GM12878 (cell line): Measurements from ENCODE around the gene KLF3. TPM values are rescaled to one million over a fixed set of nuclear protein-coding genes. Genes with fewer than 3 reads are reported as not detected.
"Not testable (repeated sequence)": the region's sequence is repeated elsewhere in the genome, so short reads cannot be mapped to it uniquely, and the experiment has no call there.

Experiments used
- ATAC-seq: fragments of 200-7000 bp; cut with Tn5 transposase; 3 replicates; pipeline ENCODE4 v1.9.1; 2020; ENCODE audit warnings: mild to moderate bottlenecking, moderate library complexity
- BruUV-seq: library from RNA; stranded (reverse); fragments of 400-500 nt; replicated peaks from 2 replicates; lab custom pipeline; 2021; lab: Mats Ljungman, UMichigan
- CTCF ChIA-PET: fragments of 300-600 bp; sonication (Branson Sonifier 250); formaldehyde crosslinking; extraction: SDS; loops from one replicate; lab custom pipeline; 2021; ENCODE audit warnings: inconsistent platforms; lab: Yijun Ruan, JAX
- POLR2A ChIA-PET: fragments of 350-600 bp; formaldehyde crosslinking; extraction: SDS; loops from one replicate; lab custom pipeline; 2021; ENCODE audit warnings: inconsistent platforms; lab: Charles Lee
- RAD21 ChIA-PET: fragments of 300-600 bp; sonication (Branson Sonifier 250); formaldehyde crosslinking; loops from one replicate; lab custom pipeline; 2023; ENCODE audit warnings: antibody characterized with exemption; ENCODE audit not compliant: unreplicated experiment; lab: Charles Lee
- SMC1A ChIA-PET: fragments of 300-600 bp; sonication (Branson Sonifier 250); formaldehyde crosslinking; loops from one replicate; lab custom pipeline; 2023; ENCODE audit not compliant: unreplicated experiment, uncharacterized antibody; lab: Charles Lee
- DNase-seq: peaks from one replicate; pipeline ENCODE4 v3.0.0-alpha.2; 2011; ENCODE audit warnings: low read depth, low spot score
- FAIRE-seq: peaks from 3 replicates; lab custom pipeline; 2011; peaks lifted over from hg19 to GRCh38; lab: Jason Lieb, UNC
- H2AFZ ChIP-seq: 2 replicates; pipeline ENCODE4 v1.6.0; 2011; ENCODE audit warnings: low read depth, low read length, control low read depth; ENCODE audit not compliant: control insufficient read depth
- H3K27ac ChIP-seq: 2 replicates; pipeline ENCODE4 v1.5.1; 2011; ENCODE audit warnings: control low read depth; ENCODE audit not compliant: control insufficient read depth, insufficient read depth
- H3K27me3 ChIP-seq, 2 experiments: replicated peaks in 1 of 2; 2 replicates each; pipeline versions ENCODE4 v1.6.0 to v1.6.1; 2011; ENCODE audit warnings: low read length in 1 of 2; ENCODE audit not compliant: control insufficient read depth in 2 of 2, insufficient read depth in 2 of 2
- H3K36me3 ChIP-seq, 2 experiments: 2 replicates each; pipeline ENCODE4 v1.5.1; 2011; ENCODE audit warnings: low read length in 1 of 2; ENCODE audit not compliant: control insufficient read depth in 2 of 2, insufficient read depth in 2 of 2
- H3K4me1 ChIP-seq: 2 replicates; pipeline ENCODE4 v1.6.1; 2011; ENCODE audit warnings: mild to moderate bottlenecking, low read length, moderate library complexity, mixed read lengths; ENCODE audit not compliant: control insufficient read depth, insufficient read depth
- H3K4me2 ChIP-seq: 2 replicates; pipeline ENCODE4 v1.6.0; 2011; ENCODE audit warnings: control low read depth; ENCODE audit not compliant: control insufficient read depth, insufficient read depth
- H3K4me3 ChIP-seq: fragments of 200-600 bp; sonication (generic); 2 replicates; pipeline ENCODE4 v1.5.1; 2016
- H3K79me2 ChIP-seq: 2 replicates; pipeline ENCODE4 v1.6.0; 2011; ENCODE audit warnings: low read length; ENCODE audit not compliant: control insufficient read depth, insufficient read depth
- H3K9ac ChIP-seq: 2 replicates; pipeline ENCODE4 v1.8.0; 2011; ENCODE audit warnings: low read length, control low read depth, mixed read lengths; ENCODE audit not compliant: control insufficient read depth, insufficient read depth
- H3K9me3 ChIP-seq: replicated peaks from 3 replicates; pipeline ENCODE4 v1.5.1; 2011; ENCODE audit warnings: mild to moderate bottlenecking, low read length; ENCODE audit not compliant: control insufficient read depth, insufficient read depth
- H4K20me1 ChIP-seq: 2 replicates; pipeline ENCODE4 v1.6.0; 2011; ENCODE audit not compliant: control insufficient read depth, insufficient read depth
- ASH2L ChIP-seq: fragments of 300-600, 200-600 bp; sonication (generic); IDR thresholded peaks from 2 replicates; pipeline ENCODE4 v1.6.1; 2017; ENCODE audit warnings: low read depth, mild to moderate bottlenecking, borderline replicate concordance
- CEBPZ ChIP-seq: fragments of 150-350 bp; IDR thresholded peaks from 2 replicates; pipeline ENCODE4 v1.6.1; 2016; ENCODE audit warnings: low read depth, low read length
- EP300 ChIP-seq, 2 experiments: fragments of 150-350 bp in 1 of 2; IDR thresholded peaks; 2 replicates each; pipeline ENCODE4 v1.6.1; 2011 to 2012; ENCODE audit warnings: low read depth in 2 of 2, low read length in 2 of 2, borderline replicate concordance in 1 of 2, improper control_type of control experiment in 1 of 2, inconsistent platforms in 1 of 2; ENCODE audit not compliant: control insufficient read depth in 1 of 2
- HDGF ChIP-seq: fragments of 450-650 bp; IDR thresholded peaks from 2 replicates; pipeline ENCODE4 v1.6.1; 2016; ENCODE audit warnings: antibody characterized with exemption
- MEF2A ChIP-seq: IDR thresholded peaks from 2 replicates; pipeline ENCODE4 v1.6.1; 2011; ENCODE audit warnings: low read depth, mild to moderate bottlenecking, low read length, moderate library complexity; ENCODE audit not compliant: insufficient read depth
- NFYA ChIP-seq: IDR thresholded peaks from 2 replicates; pipeline ENCODE4 v1.6.1; 2011; ENCODE audit warnings: low read depth, mild to moderate bottlenecking, low read length, improper control_type of control experiment, borderline replicate concordance
- WGBS: methylation state at CpG from one replicate; pipeline ENCODE4 v1.1.6; 2016; ENCODE audit warnings: low lambda C conversion rate; ENCODE audit not compliant: insufficient replicate concordance, insufficient coverage; ENCODE audit errors: missing lambda C conversion rate; 5-methylcytosine and 5-hydroxymethylcytosine counted together
- in situ Hi-C: fragments of 300-500 bp; cut with MboI; formaldehyde crosslinking; loops from 9 replicates; pipeline ENCODE4 v1.14.3; 2018; ENCODE audit warnings: mixed read lengths
- intact Hi-C: fragments of 100-400 bp; cut with micrococcal nuclease; formaldehyde crosslinking; loops from one replicate; pipeline ENCODE4 v1.14.2; 2022; ENCODE audit not compliant: unreplicated experiment
- polyA plus RNA-seq, 11 experiments: library from polyadenylated mRNA; depleted of rRNA in 4 of 11; unstranded in 6 of 11; stranded (reverse) in 5 of 11; fragments of >200 nt; fragmentation: Nextera tagmentation in 4 of 11; fragmentation: Illumina TruSeq in 1 of 11; extraction: Ambion mirVana in 4 of 11; extraction: Trizol in 1 of 11; gene quantifications; 1 replicate in 1 of 11; 2 replicates in 10 of 11; pipeline versions ENCODE4 v1.2.1 to v1.2.3, GENCODE V29; 2011 to 2016; ENCODE audit warnings: inconsistent platforms in 2 of 11, missing spikeins in 2 of 11, low read depth in 1 of 11
- total RNA-seq, 4 experiments: library from RNA; depleted of rRNA in 3 of 4; stranded (reverse); fragments of >200 nt in 3 of 4; fragmentation: Illumina TruSeq in 1 of 4; extraction: Trizol in 1 of 4; gene quantifications; 2 replicates each; pipeline versions ENCODE4 v1.2.1 to v1.2.3, GENCODE V29; 2013 to 2021

Gene KLF3
- total and polyA plus RNA-seq, 10 of the 15 experiments (the other 5 are each of a cell fraction or from before 2014, with no cell fraction given) = 1.4 to 5.8 (median 2.1) TPM

GRCh38 chr4:38621831-38622230 is 42.2 kb upstream of the KLF3 start (continued):
- no peak for TF ChIP-seq CEBPZ
- no peak for TF ChIP-seq MEF2A
- TF ChIP-seq ASH2L = no peak
- no peak for TF ChIP-seq EP300 (IDR thresholded peaks at IDR 0.05; ENCODE audit: borderline replicate concordance in 1 of 2, control insufficient read depth in 1 of 2, low read depth in 2 of 2, low read length in 2 of 2)
- TF ChIP-seq NFYA = no peak
- no peak for TF ChIP-seq HDGF
- TF ChIP-seq, all 136 proteins: peak for 0

GRCh38 chr4:38622340-38622739 is 41.7 kb upstream of the KLF3 start:
- H3K9ac ChIP-seq, RAD21 ChIA-PET, H3K4me2 ChIP-seq, H3K79me2 ChIP-seq, ATAC-seq, H3K9me3 ChIP-seq, intact Hi-C loops, H3K27ac ChIP-seq, SMC1A ChIA-PET, in situ Hi-C loops, H4K20me1 ChIP-seq, BruUV-seq, H2AFZ ChIP-seq, H3K36me3 ChIP-seq, POLR2A ChIA-PET, FAIRE-seq, H3K4me1 ChIP-seq, DNase-seq, H3K4me3 ChIP-seq, H3K27me3 ChIP-seq: not testable (repeated sequence)
- CTCF ChIA-PET = interaction anchor here (1.3 to 1.7 kb wide), 2 partner anchors 10 to 54 kb away, joined by 4 to 5 read pairs; no protein-coding TSS in a partner anchor
- WGBS = 0% methylated on average over 2 of the region's 2 CpGs
